GM23338 (cell line): ENCODE data around the gene GPATCH8. TPM values are rescaled to one million over a fixed set of nuclear protein-coding genes. Genes with fewer than 3 reads are reported as not detected.

ENCODE experiments used
- ATAC-seq: fragments of 200-7000 bp; cut with Tn5 transposase; 3 replicates; pipeline ENCODE4 v1.9.1; 2020
- DNase-seq: peaks from one replicate; pipeline ENCODE4 v3.0.0-alpha.2; 2015; ENCODE audit warnings: low spot score
- H2AFZ ChIP-seq: fragments of 200-600 bp; sonication (generic); 2 replicates; pipeline ENCODE4 v1.8.0; 2016; ENCODE audit warnings: antibody characterized with exemption, mild to moderate bottlenecking, moderate library complexity
- H3F3A ChIP-seq: fragments of 200-600 bp; sonication (generic); replicated peaks from 2 replicates; pipeline ENCODE4 v1.8.0; 2017; ENCODE audit warnings: antibody characterized with exemption, mixed run types, low read depth
- H3K27ac ChIP-seq: fragments of 200-600 bp; sonication (generic); 2 replicates; pipeline ENCODE4 v1.6.1; 2016; ENCODE audit warnings: low read depth
- H3K27me3 ChIP-seq: fragments of 200-600 bp; sonication (generic); 2 replicates; pipeline ENCODE4 v1.8.0; 2016; ENCODE audit warnings: mild to moderate bottlenecking, mixed run types, moderate library complexity; ENCODE audit not compliant: insufficient read depth
- H3K36me3 ChIP-seq: fragments of 200-600 bp; sonication (generic); 2 replicates; pipeline ENCODE4 v1.8.0; 2016; ENCODE audit warnings: mild to moderate bottlenecking; ENCODE audit not compliant: insufficient read depth
- H3K4me1 ChIP-seq: fragments of 200-600 bp; sonication (generic); 2 replicates; pipeline ENCODE4 v1.8.0; 2016; ENCODE audit warnings: mild to moderate bottlenecking, moderate library complexity; ENCODE audit not compliant: insufficient read depth
- H3K4me2 ChIP-seq: fragments of 200-600 bp; sonication (generic); 2 replicates; pipeline ENCODE4 v1.7.1; 2017; ENCODE audit warnings: mixed run types
- H3K4me3 ChIP-seq: fragments of 200-600 bp; sonication (generic); 2 replicates; pipeline ENCODE4 v1.6.1; 2016; ENCODE audit warnings: mixed run types
- H3K79me2 ChIP-seq: fragments of 200-600 bp; sonication (generic); replicated peaks from 2 replicates; pipeline ENCODE4 v1.8.0; 2017; ENCODE audit warnings: mild to moderate bottlenecking; ENCODE audit not compliant: insufficient read depth
- H3K9me2 ChIP-seq: fragments of 200-600 bp; sonication (generic); 2 replicates; pipeline ENCODE4 v1.8.0; 2017; ENCODE audit not compliant: insufficient read depth
- H4K20me1 ChIP-seq: fragments of 200-600 bp; sonication (generic); replicated peaks from 2 replicates; pipeline ENCODE4 v1.8.0; 2017; ENCODE audit warnings: mild to moderate bottlenecking; ENCODE audit not compliant: insufficient read depth
- H3K27ac Mint-ChIP-seq: 2 replicates; pipeline ENCODE4 v1.8.0; 2020; ENCODE audit warnings: inconsistent platforms, mild to moderate bottlenecking, moderate library complexity, mixed read lengths
- H3K27me3 Mint-ChIP-seq: 3 replicates; pipeline ENCODE4 v1.8.0; 2022; ENCODE audit warnings: low read depth, mild to moderate bottlenecking, moderate library complexity, mixed read lengths, inconsistent platforms; ENCODE audit not compliant: insufficient read depth, poor library complexity
- H3K36me3 Mint-ChIP-seq: 3 replicates; pipeline ENCODE4 v1.8.0; 2021; ENCODE audit warnings: low read depth, mild to moderate bottlenecking, inconsistent platforms, moderate library complexity, mixed read lengths
- H3K4me1 Mint-ChIP-seq: 3 replicates; pipeline ENCODE4 v1.8.0; 2020; ENCODE audit warnings: mild to moderate bottlenecking, inconsistent platforms, mixed read lengths
- H3K4me3 Mint-ChIP-seq: 3 replicates; pipeline ENCODE4 v1.8.0; 2021; ENCODE audit warnings: moderate library complexity, mild to moderate bottlenecking, inconsistent platforms, mixed read lengths
- H3K9me3 Mint-ChIP-seq: 3 replicates; pipeline ENCODE4 v1.8.0; 2020; ENCODE audit warnings: moderate library complexity, mild to moderate bottlenecking, inconsistent platforms, mixed read lengths
- CREB1 ChIP-seq: fragments of 250-450 bp; sonication (Bioruptor Pico); IDR thresholded peaks from 2 replicates; pipeline ENCODE4 v1.5.0; 2020; ENCODE audit warnings: low read depth, mild to moderate bottlenecking, moderate library complexity
- CTCF ChIP-seq, 2 experiments: fragments of 200-600 bp in 1 of 2; sonication (generic) in 1 of 2; conservative IDR thresholded peaks; 2 replicates each; pipeline versions ENCODE4 v1.5.1 to v1.6.1; 2016 to 2017; ENCODE audit warnings: antibody characterized with exemption in 2 of 2, low read depth in 2 of 2, mild to moderate bottlenecking in 2 of 2, moderate library complexity in 1 of 2
- ETS1 ChIP-seq: IDR thresholded peaks from 2 replicates; pipeline ENCODE4 v1.6.1; 2016; ENCODE audit warnings: antibody characterized with exemption
- EZH2 ChIP-seq: fragments of 200-600 bp; sonication (generic); IDR thresholded peaks from one replicate; pipeline ENCODE4 v1.8.0; 2017; ENCODE audit warnings: antibody characterized with exemption, mild to moderate bottlenecking, low read depth; ENCODE audit not compliant: unreplicated experiment
- EZH2phosphoT487 ChIP-seq: fragments of 200-600 bp; sonication (generic); IDR thresholded peaks from one replicate; pipeline ENCODE4 v1.8.1; 2018; ENCODE audit warnings: antibody characterized with exemption; ENCODE audit not compliant: unreplicated experiment
- JUNB ChIP-seq: IDR thresholded peaks from one replicate; pipeline ENCODE4 v1.6.1; 2016; ENCODE audit warnings: antibody characterized with exemption; ENCODE audit not compliant: unreplicated experiment
- NANOG ChIP-seq: IDR thresholded peaks from 2 replicates; pipeline ENCODE4 v1.6.1; 2016; ENCODE audit warnings: antibody characterized with exemption, borderline replicate concordance
- POLR2AphosphoS5 ChIP-seq: IDR thresholded peaks from 2 replicates; pipeline ENCODE4 v1.6.1; 2016; ENCODE audit warnings: antibody characterized with exemption, low read depth
- STAT1 ChIP-seq: IDR thresholded peaks from one replicate; pipeline ENCODE4 v1.6.1; 2016; ENCODE audit warnings: antibody characterized with exemption; ENCODE audit not compliant: unreplicated experiment
- ZNF114 ChIP-seq: fragments of 250-450 bp; sonication (Bioruptor Pico); IDR thresholded peaks from 2 replicates; pipeline ENCODE4 v1.5.0; 2020; ENCODE audit warnings: mild to moderate bottlenecking, moderate library complexity
- ZNF331 ChIP-seq: fragments of 250-450 bp; sonication (Bioruptor Pico); IDR thresholded peaks from 2 replicates; pipeline ENCODE4 v1.5.0; 2020; ENCODE audit warnings: low read depth, mild to moderate bottlenecking, moderate library complexity
- ZNF462 ChIP-seq: fragments of 250-450 bp; sonication (Bioruptor Pico); IDR thresholded peaks from 2 replicates; pipeline ENCODE4 v1.5.0; 2020; ENCODE audit warnings: mild to moderate bottlenecking, moderate library complexity
- polyA plus RNA-seq: library from polyadenylated mRNA; unstranded; fragments of >200 nt; fragmentation: Nextera tagmentation; extraction: Ambion mirVana; gene quantifications from 2 replicates; pipeline ENCODE4 v1.2.1, GENCODE V29; 2016
- total RNA-seq: library from RNA; depleted of rRNA; stranded (reverse); fragments of >200 nt; shearing (Covaris generic); gene quantifications from 2 replicates; pipeline ENCODE4 v1.2.3, GENCODE V29; 2014
- TF ChIP-seq, protein P1 (sequence below): IDR thresholded peaks from one replicate; pipeline ENCODE4 v1.6.1; 2018; ENCODE audit warnings: antibody characterized with exemption; ENCODE audit not compliant: unreplicated experiment

GPATCH8 gene
- total and polyA plus RNA-seq, 2 experiments from 2014 or later, result 44.4 to 76.5 TPM

DNA sequence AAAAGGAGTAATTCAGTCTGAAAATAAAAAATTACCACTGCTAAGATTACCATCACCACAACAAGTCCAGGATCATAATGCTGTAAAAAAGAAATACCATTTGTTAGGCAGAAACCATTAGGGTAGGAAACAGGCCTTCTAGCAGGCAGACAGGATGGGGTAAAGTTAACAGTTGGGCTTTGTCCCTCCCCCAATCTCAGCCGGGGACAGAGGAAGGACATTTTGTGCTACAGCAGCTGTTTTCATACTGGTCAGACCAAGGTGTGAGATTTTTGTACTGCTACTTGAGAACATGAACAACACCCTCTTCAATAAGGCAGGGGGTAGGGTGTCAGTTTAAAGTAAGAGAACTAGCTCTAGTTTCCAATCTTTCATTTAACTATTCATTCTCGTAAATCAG, 64.6 kb downstream of the GPATCH8 start:
- H4K20me1 ChIP-seq, result peaks cover 5% of the 10 kb centered on the region
- no peaks in the 10 kb centered on the region for H3K27me3 ChIP-seq
- peaks cover 32% of the 10 kb centered on the region for H3K79me2 ChIP-seq
- no peaks in the 10 kb centered on the region for H3K9me2 ChIP-seq
- Mint-ChIP-seq H3K36me3 (peaks cover 18% of the 10 kb centered on the region), H3K27me3 (peaks cover 4% of the 10 kb centered on the region), H3K4me1 (peaks cover 14% of the 10 kb centered on the region), H3K27ac (no peak overlapping the region; the same call in 1 of the 2 replicates), H3K4me3 (no peak overlapping the region), H3K9me3 (no peaks in the 10 kb centered on the region)
- ATAC-seq (no peak), DNase-seq (peak; percentile 10)
- no peaks in the 10 kb centered on the region for H3F3A ChIP-seq
- H3K27ac ChIP-seq, result 0 out of 2 replicates have a peak overlapping the region, but pooled peaks have one; percentile 20
- H3K4me1 ChIP-seq, result peaks cover 2% of the 10 kb centered on the region; the same call in 1 of the 2 replicates
- no peak overlapping the region for H3K4me2 ChIP-seq
- no peak overlapping the region for H3K4me3 ChIP-seq
- H2AFZ ChIP-seq, result no peak overlapping the region
- peaks cover 7% of the 10 kb centered on the region for H3K36me3 ChIP-seq
- no peak for TF ChIP-seq NANOG
- TF ChIP-seq POLR2AphosphoS5, result no peak
- TF ChIP-seq STAT1, result no peak
- TF ChIP-seq EZH2phosphoT487, result no peak
- TF ChIP-seq EZH2, result no peak
- no peak for TF ChIP-seq CREB1 (CRISPR knock-in tag)
- TF ChIP-seq ETS1, result no peak
- no peak for TF ChIP-seq ZNF462 (CRISPR knock-in tag)
- TF ChIP-seq ZNF114 (CRISPR knock-in tag), result no peak
- no peak for TF ChIP-seq CTCF (conservative IDR thresholded peaks at IDR 0.05; ENCODE audit: low read depth in 2 of 2)
- no peak for TF ChIP-seq ZNF331 (CRISPR knock-in tag)
- TF ChIP-seq JUNB, result no peak
- TF ChIP-seq, protein P1, sequence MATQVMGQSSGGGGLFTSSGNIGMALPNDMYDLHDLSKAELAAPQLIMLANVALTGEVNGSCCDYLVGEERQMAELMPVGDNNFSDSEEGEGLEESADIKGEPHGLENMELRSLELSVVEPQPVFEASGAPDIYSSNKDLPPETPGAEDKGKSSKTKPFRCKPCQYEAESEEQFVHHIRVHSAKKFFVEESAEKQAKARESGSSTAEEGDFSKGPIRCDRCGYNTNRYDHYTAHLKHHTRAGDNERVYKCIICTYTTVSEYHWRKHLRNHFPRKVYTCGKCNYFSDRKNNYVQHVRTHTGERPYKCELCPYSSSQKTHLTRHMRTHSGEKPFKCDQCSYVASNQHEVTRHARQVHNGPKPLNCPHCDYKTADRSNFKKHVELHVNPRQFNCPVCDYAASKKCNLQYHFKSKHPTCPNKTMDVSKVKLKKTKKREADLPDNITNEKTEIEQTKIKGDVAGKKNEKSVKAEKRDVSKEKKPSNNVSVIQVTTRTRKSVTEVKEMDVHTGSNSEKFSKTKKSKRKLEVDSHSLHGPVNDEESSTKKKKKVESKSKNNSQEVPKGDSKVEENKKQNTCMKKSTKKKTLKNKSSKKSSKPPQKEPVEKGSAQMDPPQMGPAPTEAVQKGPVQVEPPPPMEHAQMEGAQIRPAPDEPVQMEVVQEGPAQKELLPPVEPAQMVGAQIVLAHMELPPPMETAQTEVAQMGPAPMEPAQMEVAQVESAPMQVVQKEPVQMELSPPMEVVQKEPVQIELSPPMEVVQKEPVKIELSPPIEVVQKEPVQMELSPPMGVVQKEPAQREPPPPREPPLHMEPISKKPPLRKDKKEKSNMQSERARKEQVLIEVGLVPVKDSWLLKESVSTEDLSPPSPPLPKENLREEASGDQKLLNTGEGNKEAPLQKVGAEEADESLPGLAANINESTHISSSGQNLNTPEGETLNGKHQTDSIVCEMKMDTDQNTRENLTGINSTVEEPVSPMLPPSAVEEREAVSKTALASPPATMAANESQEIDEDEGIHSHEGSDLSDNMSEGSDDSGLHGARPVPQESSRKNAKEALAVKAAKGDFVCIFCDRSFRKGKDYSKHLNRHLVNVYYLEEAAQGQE, result no peak
